Colonic mucosa (tissue), 4 donors: ENCODE measurements around the gene IGHMBP2. TPM values are rescaled to one million over a fixed set of nuclear protein-coding genes. Genes with fewer than 3 reads are reported as not detected.

Experiments
- DNase-seq: peaks from one replicate; pipeline ENCODE4 v3.0.0-alpha.2; 2020
- H3K27ac ChIP-seq: fragments of 200-600 bp; one replicate; pipeline ENCODE4 v1.8.0; 2021
- H3K27me3 ChIP-seq: fragments of 200-600 bp; one replicate; pipeline ENCODE4 v1.8.0; 2021
- H3K36me3 ChIP-seq: fragments of 200-600 bp; one replicate; pipeline ENCODE4 v1.8.0; 2021
- H3K4me1 ChIP-seq: fragments of 200-600 bp; one replicate; pipeline ENCODE4 v1.8.0; 2021; ENCODE audit warnings: mild to moderate bottlenecking
- H3K4me3 ChIP-seq: fragments of 200-600 bp; one replicate; pipeline ENCODE4 v1.8.0; 2021
- H3K9ac ChIP-seq, 2 donors: one replicate each; pipeline ENCODE4 v1.7.0; 2013; ENCODE audit warnings: control low read depth in 2 of 2, low read depth in 2 of 2, low read length in 2 of 2
- H3K9me3 ChIP-seq: fragments of 200-600 bp; one replicate; pipeline ENCODE4 v1.8.0; 2021
- CTCF ChIP-seq: fragments of 200-600 bp; IDR thresholded peaks from one replicate; pipeline ENCODE4 v1.8.0; 2022; ENCODE audit warnings: antibody characterized with exemption, mild to moderate bottlenecking
- intact Hi-C: fragments of 100-400 bp; cut with DNase I; formaldehyde crosslinking; loops from one replicate; pipeline ENCODE4 v1.14.1; 2022
- total RNA-seq, 2 donors: library from RNA; stranded (reverse); fragmentation: NEBNext Ultra II Directional in 1 of 2; extraction: Animal tissue kit (Norgen Biotek cat#: 25700) in 1 of 2; gene quantifications; one replicate each; pipeline ENCODE4 v1.2.1, GENCODE V29; 2021
- donor health status: healthy.
- donor health status: DM: no; HTN: no; CAD: no.
- donor health status: DM: no; HTN: no; CAD: no.

The IGHMBP2 gene
- total RNA-seq, 2 donors from 2014 or later, result 16.6 to 20.4 TPM

- H3K36me3 ChIP-seq, result no peaks in the 10 kb centered on the region
- intact Hi-C loops, result no loop called here
- H3K9me3 ChIP-seq, result no peaks in the 10 kb centered on the region
- no peak overlapping the region for H3K4me3 ChIP-seq
- DNase-seq, result no peak
- no peak overlapping the region for H3K9ac ChIP-seq
- H3K27ac ChIP-seq, result no peak overlapping the region
- H3K4me1 ChIP-seq, result no peaks in the 10 kb centered on the region
- no peak for TF ChIP-seq CTCF
- no peaks in the 10 kb centered on the region for H3K27me3 ChIP-seq
Measured at GRCh38 chr11:68947151-68947550, 43.5 kb downstream of the IGHMBP2 start.

- H3K9ac ChIP-seq, result no peak overlapping the region
- intact Hi-C loops, result no loop called here
- no peak for DNase-seq
- no peaks in the 10 kb centered on the region for H3K9me3 ChIP-seq
- TF ChIP-seq CTCF, result no peak
- no peak overlapping the region for H3K4me3 ChIP-seq
- no peak overlapping the region for H3K27ac ChIP-seq
- no peaks in the 10 kb centered on the region for H3K4me1 ChIP-seq
- H3K36me3 ChIP-seq, result no peaks in the 10 kb centered on the region
- H3K27me3 ChIP-seq, result no peaks in the 10 kb centered on the region
Measured at GRCh38 chr11:68948496-68948895, 44.8 kb downstream of the IGHMBP2 start.

GRCh38 chr11:68948935-68949334 lies 45.2 kb downstream of the IGHMBP2 start:
- intact Hi-C loops, result no loop called here
- no peak for DNase-seq
- no peak overlapping the region for H3K4me3 ChIP-seq
- no peak overlapping the region for H3K27ac ChIP-seq
- no peaks in the 10 kb centered on the region for H3K9me3 ChIP-seq
- no peaks in the 10 kb centered on the region for H3K27me3 ChIP-seq
- H3K9ac ChIP-seq, result no peak overlapping the region
- H3K36me3 ChIP-seq, result no peaks in the 10 kb centered on the region
- no peak for TF ChIP-seq CTCF
- no peaks in the 10 kb centered on the region for H3K4me1 ChIP-seq

GRCh38 chr11:68950270-68950669 lies 46.6 kb downstream of the IGHMBP2 start:
- no peaks in the 10 kb centered on the region for H3K27me3 ChIP-seq
- TF ChIP-seq CTCF, result no peak
- H3K4me3 ChIP-seq, result no peak overlapping the region
- no peak overlapping the region for H3K27ac ChIP-seq
- intact Hi-C loops, result no loop called here
- H3K9me3 ChIP-seq, result no peaks in the 10 kb centered on the region
- DNase-seq, result no peak
- H3K9ac ChIP-seq, result no peak overlapping the region
- peaks cover 5% of the 10 kb centered on the region for H3K4me1 ChIP-seq
- no peaks in the 10 kb centered on the region for H3K36me3 ChIP-seq

GRCh38 chr11:68950762-68951161 lies 47.1 kb downstream of the IGHMBP2 start:
- Histone ChIP-seq H3K4me3 (no peak overlapping the region), H3K9ac (no peak overlapping the region), H3K36me3 (no peaks in the 10 kb centered on the region), H3K27me3 (no peaks in the 10 kb centered on the region), H3K4me1 (peaks cover 9% of the 10 kb centered on the region), H3K9me3 (no peaks in the 10 kb centered on the region), H3K27ac (no peak overlapping the region)
- intact Hi-C loops, result no loop called here
- TF ChIP-seq CTCF, result no peak
- no peak for DNase-seq
